Neuronal stem cell (in vitro differentiated cells): ENCODE results near the gene HTRA3.
A peak's percentile ranks its signal among the peaks of the same experiment; 100 is the strongest.

Source experiments
- DNase-seq: peaks from one replicate; pipeline ENCODE4 v3.0.0-alpha.2; 2013; ENCODE audit warnings: low spot score
- H2AFZ ChIP-seq: one replicate; pipeline ENCODE4 v1.6.1; 2013; ENCODE audit warnings: mild to moderate bottlenecking, low read length, inconsistent platforms
- H2AK5ac ChIP-seq: 2 replicates; pipeline ENCODE4 v1.6.1; 2013; ENCODE audit warnings: low read depth, mild to moderate bottlenecking, inconsistent platforms, low read length, moderate library complexity, mixed read lengths
- H2BK120ac ChIP-seq: 2 replicates; pipeline ENCODE4 v1.6.1; 2013; ENCODE audit warnings: low read depth, mild to moderate bottlenecking, inconsistent platforms, low read length, moderate library complexity, mixed read lengths
- H2BK12ac ChIP-seq: one replicate; pipeline ENCODE4 v1.6.1; 2013; ENCODE audit warnings: low read length, inconsistent platforms
- H2BK15ac ChIP-seq: 2 replicates; pipeline ENCODE4 v1.6.1; 2013; ENCODE audit warnings: mild to moderate bottlenecking, low read length, inconsistent platforms, mixed read lengths
- H2BK5ac ChIP-seq: one replicate; pipeline ENCODE4 v1.6.1; 2013; ENCODE audit warnings: inconsistent platforms, mild to moderate bottlenecking, low read length, moderate library complexity
- H3K14ac ChIP-seq: one replicate; pipeline ENCODE4 v1.6.1; 2013; ENCODE audit warnings: low read length, inconsistent platforms
- H3K18ac ChIP-seq: 2 replicates; pipeline ENCODE4 v1.6.1; 2013; ENCODE audit warnings: low read length, inconsistent platforms
- H3K23ac ChIP-seq: 2 replicates; pipeline ENCODE4 v1.6.1; 2013; ENCODE audit warnings: low read depth, mild to moderate bottlenecking, mixed read lengths, low read length, inconsistent platforms; ENCODE audit not compliant: poor library complexity
- H3K27ac ChIP-seq: replicated peaks from 3 replicates; pipeline ENCODE4 v1.5.1; 2013; ENCODE audit warnings: low read length, inconsistent platforms
- H3K27me3 ChIP-seq, 3 experiments: 2 replicates each; pipeline ENCODE4 v1.6.1; 2013; ENCODE audit warnings: low read length in 3 of 3, mild to moderate bottlenecking in 2 of 3, inconsistent platforms in 1 of 3, low read depth in 1 of 3, mixed read lengths in 1 of 3, moderate library complexity in 1 of 3; ENCODE audit not compliant: control insufficient read depth in 3 of 3, insufficient read depth in 3 of 3
- H3K36me3 ChIP-seq, 2 donors: replicated peaks in 1 of 2; 2 replicates each; pipeline ENCODE4 v1.6.1; 2013; ENCODE audit warnings: low read length in 2 of 2; ENCODE audit not compliant: control insufficient read depth in 2 of 2, insufficient read depth in 2 of 2
- H3K4ac ChIP-seq: 2 replicates; pipeline ENCODE4 v1.6.1; 2013; ENCODE audit warnings: inconsistent platforms, mild to moderate bottlenecking, low read length, moderate library complexity
- H3K4me1 ChIP-seq, 2 donors: 1 replicate in 1 of 2; 2 replicates in 1 of 2; pipeline ENCODE4 v1.6.1; 2013; ENCODE audit warnings: low read length in 2 of 2, low read depth in 1 of 2; ENCODE audit not compliant: control insufficient read depth in 2 of 2, insufficient read depth in 1 of 2
- H3K4me2 ChIP-seq: one replicate; pipeline ENCODE4 v1.6.1; 2013; ENCODE audit warnings: mild to moderate bottlenecking, low read length, inconsistent platforms; ENCODE audit not compliant: insufficient read depth, poor library complexity, severe bottlenecking
- H3K4me3 ChIP-seq, 2 donors: 2 replicates each; pipeline ENCODE4 v1.5.1; 2013; ENCODE audit warnings: low read length in 2 of 2, mild to moderate bottlenecking in 2 of 2, inconsistent platforms in 1 of 2, moderate library complexity in 1 of 2
- H3K79me1 ChIP-seq: one replicate; pipeline ENCODE4 v1.6.1; 2013; ENCODE audit warnings: low read depth, mild to moderate bottlenecking, inconsistent platforms, low read length, moderate library complexity
- H3K9ac ChIP-seq: one replicate; pipeline ENCODE4 v1.6.1; 2013; ENCODE audit warnings: mild to moderate bottlenecking, low read depth, low read length, inconsistent platforms; ENCODE audit not compliant: poor library complexity
- H3K9me3 ChIP-seq, 2 donors: replicated peaks in 1 of 2; 2 replicates each; pipeline versions ENCODE3 to v1.6.1; 2013; ENCODE audit warnings: low read length in 2 of 2, mild to moderate bottlenecking in 2 of 2, inconsistent platforms in 1 of 2, low read depth in 1 of 2, mixed read lengths in 1 of 2, moderate library complexity in 1 of 2; ENCODE audit not compliant: control insufficient read depth in 2 of 2, insufficient read depth in 1 of 2
- H4K8ac ChIP-seq: one replicate; pipeline ENCODE4 v1.6.1; 2013; ENCODE audit warnings: low read depth, mild to moderate bottlenecking, inconsistent platforms, low read length, moderate library complexity
- H4K91ac ChIP-seq: one replicate; pipeline ENCODE4 v1.6.1; 2013; ENCODE audit warnings: low read length, low read depth, mild to moderate bottlenecking, inconsistent platforms; ENCODE audit not compliant: poor library complexity
- WGBS, 2 donors: extraction: QIAGEN DNeasy Blood & Tissue Kit; methylation state at CpG; one replicate each; pipeline ENCODE4 v1.1.7; 2013; ENCODE audit warnings: missing lambda C conversion rate in 2 of 2, mixed read lengths in 1 of 2; ENCODE audit not compliant: insufficient read length in 2 of 2, insufficient replicate concordance in 1 of 2; ENCODE audit errors: extremely low coverage in 2 of 2; 5-methylcytosine and 5-hydroxymethylcytosine counted together

HTRA3 gene

DNA sequence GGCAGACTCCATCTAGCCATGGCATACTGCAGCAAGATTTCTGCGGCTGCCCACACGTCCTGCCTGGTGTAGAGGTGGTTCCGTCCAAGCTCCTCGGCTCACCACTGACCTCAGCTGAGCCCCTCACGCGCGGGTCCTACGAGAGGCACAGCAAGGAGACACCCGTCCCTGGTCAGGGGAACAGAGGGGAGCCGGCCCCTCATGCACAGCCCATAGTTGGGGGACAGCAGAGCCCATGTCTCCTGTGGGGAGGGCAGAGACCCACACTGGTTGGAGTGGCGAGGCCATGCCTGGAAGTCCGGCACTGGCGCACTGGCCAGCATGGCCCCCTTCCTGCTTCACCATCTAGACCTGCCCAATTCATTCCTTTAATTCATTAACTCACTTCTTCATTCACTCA, 80.8 kb downstream of the HTRA3 start:
- H2AK5ac ChIP-seq = no peak overlapping the region
- WGBS, 2 donors = no CpG with 5 or more reads among the region's 13 CpGs

DNA sequence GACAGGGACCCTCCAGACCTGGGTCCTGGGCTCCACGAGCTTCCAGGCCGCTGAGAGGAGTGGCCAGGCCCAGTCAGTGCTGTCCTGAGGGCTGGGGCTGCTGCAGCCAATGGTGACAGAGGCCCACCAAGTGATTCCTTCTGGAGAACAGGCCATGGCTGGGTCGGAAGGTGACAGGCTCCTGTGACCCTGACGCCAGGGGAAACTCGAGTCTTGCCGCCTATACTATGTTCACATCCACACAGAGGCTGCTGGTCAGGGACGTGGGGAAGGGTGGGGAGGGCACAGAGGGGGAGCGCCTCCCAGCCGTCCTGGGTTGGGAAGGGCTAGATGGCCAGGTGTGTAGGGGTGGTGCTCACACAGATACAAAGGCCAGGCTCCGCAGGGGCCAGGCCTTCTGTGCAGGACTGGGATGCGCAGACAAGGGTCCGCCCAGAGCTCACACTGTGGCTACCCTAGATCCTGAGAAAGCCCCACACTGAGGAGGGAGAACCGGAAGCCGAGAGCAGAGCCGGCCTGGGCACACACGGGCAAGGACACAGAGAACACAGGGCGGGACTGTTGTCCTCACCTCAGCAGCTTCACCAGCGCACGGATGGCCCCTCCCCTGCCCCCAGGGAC, 81.4 kb downstream of the HTRA3 start:
- H3K27ac ChIP-seq = no peak overlapping the region
- H3K18ac ChIP-seq = peak overlapping the region; percentile 44
- H2AFZ ChIP-seq = peak overlapping the region; percentile 10
- no peak overlapping the region for H3K4me3 ChIP-seq
- H4K91ac ChIP-seq = no peak overlapping the region
- H4K8ac ChIP-seq = no peak overlapping the region
- no peak overlapping the region for H3K14ac ChIP-seq
- H3K23ac ChIP-seq = no peak overlapping the region
- H3K4me2 ChIP-seq = no peak overlapping the region
- peak overlapping the region; percentile 86 for H2BK15ac ChIP-seq
- DNase-seq = no peak
- no peaks in the 10 kb centered on the region for H3K36me3 ChIP-seq
- no peaks in the 10 kb centered on the region for H3K79me1 ChIP-seq
- no CpG with 5 or more reads among the region's 19 CpGs for WGBS, 2 donors
- no peak overlapping the region for H2AK5ac ChIP-seq
- H3K9me3 ChIP-seq = no peaks in the 10 kb centered on the region
- H3K9ac ChIP-seq = no peak overlapping the region
- peaks cover 6 to 9% of the 10 kb centered on the region in 2 donors for H3K4me1 ChIP-seq
- no peaks in the 10 kb centered on the region for H3K27me3 ChIP-seq
- no peak overlapping the region for H3K4ac ChIP-seq
- peak overlapping the region; percentile 60 for H2BK12ac ChIP-seq
- H2BK120ac ChIP-seq = no peak overlapping the region
- H2BK5ac ChIP-seq = peak overlapping the region; percentile 47

More for the DNA sequence above, 80.8 kb downstream of the HTRA3 start:
- H3K4me2 ChIP-seq = no peak overlapping the region
- peaks cover 0 to 3% of the 10 kb centered on the region in 2 donors for H3K9me3 ChIP-seq
- H3K79me1 ChIP-seq = no peaks in the 10 kb centered on the region
- DNase-seq = no peak
- no peak overlapping the region for H2AFZ ChIP-seq
- no peak overlapping the region for H2BK12ac ChIP-seq
- H3K27ac ChIP-seq = no peak overlapping the region
- peaks cover 6% of the 10 kb centered on the region in 2 donors for H3K4me1 ChIP-seq
- H2BK15ac ChIP-seq = peak overlapping the region; percentile 86
- no peaks in the 10 kb centered on the region for H3K27me3 ChIP-seq
- H3K23ac ChIP-seq = peak overlapping the region; percentile 67
- peak overlapping the region; percentile 51 for H3K9ac ChIP-seq
- H3K4ac ChIP-seq = no peak overlapping the region
- H4K91ac ChIP-seq = no peak overlapping the region
- no peaks in the 10 kb centered on the region for H3K36me3 ChIP-seq
- H2BK5ac ChIP-seq = peak overlapping the region; percentile 47
- no peak overlapping the region for H4K8ac ChIP-seq
- peak overlapping the region; percentile 88 for H3K18ac ChIP-seq
- peak overlapping the region in 1 of 2 donors; percentile 28 for H3K4me3 ChIP-seq
- no peak overlapping the region for H3K14ac ChIP-seq
- H2BK120ac ChIP-seq = no peak overlapping the region

DNA sequence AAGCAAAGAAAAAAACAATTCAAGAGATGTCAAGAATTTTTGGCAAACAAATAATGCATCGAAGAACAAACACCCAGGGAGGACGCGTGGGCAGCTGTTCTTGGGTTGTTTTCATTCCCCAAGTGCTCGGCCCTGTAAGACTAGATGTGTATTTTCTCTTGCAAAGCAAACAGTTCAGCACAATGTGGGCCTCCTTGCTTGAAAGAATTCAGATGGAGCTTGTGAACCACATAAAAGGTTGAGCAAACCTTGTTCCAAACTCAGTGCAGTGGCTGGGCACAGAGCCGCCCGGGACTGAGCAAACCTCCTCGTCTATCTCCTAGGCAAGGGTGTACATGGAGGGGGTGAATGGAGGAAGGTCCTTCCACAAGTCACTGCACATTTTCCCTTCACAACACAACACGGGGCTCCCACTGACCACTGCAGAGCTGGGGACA, 82.4 kb downstream of the HTRA3 start:
- no peak overlapping the region for H3K4me3 ChIP-seq
- H3K4ac ChIP-seq = no peak overlapping the region
- H3K9me3 ChIP-seq = no peaks in the 10 kb centered on the region
- no peak overlapping the region for H3K23ac ChIP-seq
- no peak overlapping the region for H2BK15ac ChIP-seq
- H3K9ac ChIP-seq = no peak overlapping the region
- H2BK120ac ChIP-seq = no peak overlapping the region
- no peak overlapping the region for H3K14ac ChIP-seq
- H3K18ac ChIP-seq = peak overlapping the region; percentile 44
- H3K4me2 ChIP-seq = no peak overlapping the region
- no peak overlapping the region for H2BK12ac ChIP-seq
- peak overlapping the region; percentile 60 for H2AK5ac ChIP-seq
- no peak overlapping the region for H2BK5ac ChIP-seq
- H3K27me3 ChIP-seq = no peaks in the 10 kb centered on the region
- no peak overlapping the region for H4K8ac ChIP-seq
- no peaks in the 10 kb centered on the region for H3K36me3 ChIP-seq
- no CpG with 5 or more reads among the region's 8 CpGs for WGBS, 2 donors
- DNase-seq = no peak
- peaks cover 6 to 9% of the 10 kb centered on the region in 2 donors for H3K4me1 ChIP-seq
- no peak overlapping the region for H4K91ac ChIP-seq
- H3K79me1 ChIP-seq = no peaks in the 10 kb centered on the region
- peak overlapping the region; percentile 46 for H2AFZ ChIP-seq
- H3K27ac ChIP-seq = no peak overlapping the region

DNA sequence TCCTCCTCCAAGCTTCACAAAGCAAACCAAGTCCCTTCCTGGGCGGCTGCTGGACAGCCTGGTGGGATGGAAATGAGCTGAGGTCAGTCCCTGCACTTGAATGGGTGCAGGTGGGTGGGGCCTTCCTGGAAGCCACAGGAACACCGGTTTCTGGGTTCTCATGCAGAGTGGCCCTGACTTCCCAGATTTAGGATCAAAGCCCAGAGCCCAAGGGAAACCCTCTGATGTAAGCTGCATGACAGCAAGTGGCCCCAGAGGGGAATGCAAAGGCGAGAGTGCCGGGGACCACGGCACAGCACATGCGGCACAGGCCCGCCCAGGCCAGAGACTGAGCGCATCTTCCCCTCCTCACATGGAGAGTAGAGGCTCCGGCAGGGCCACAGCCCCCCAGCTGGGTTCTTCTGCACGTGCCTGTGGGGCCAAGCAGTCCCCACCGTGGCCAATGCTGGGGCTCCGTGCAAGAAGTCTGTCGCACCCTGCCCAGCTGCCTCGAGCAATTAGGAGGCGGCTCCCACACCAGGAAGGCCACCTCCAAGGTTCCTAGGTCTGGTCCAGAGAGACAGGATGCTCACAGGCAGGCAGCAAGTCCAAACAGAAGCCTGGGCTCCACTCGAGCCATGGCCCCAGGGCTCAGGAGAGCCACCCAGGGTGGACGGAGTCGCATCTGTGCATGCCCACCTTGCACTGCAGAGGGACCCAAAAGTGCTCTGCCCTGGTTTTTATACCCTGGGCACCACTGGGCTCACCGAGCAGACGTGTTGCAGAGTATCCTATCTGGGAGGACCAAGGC, 83.0 kb downstream of the HTRA3 start:
- Histone ChIP-seq H3K9ac (no peak overlapping the region), H3K14ac (no peak overlapping the region), H3K4me1 (peaks cover 6 to 10% of the 10 kb centered on the region in 2 donors), H3K4me3 (no peak overlapping the region), H3K9me3 (no peaks in the 10 kb centered on the region), H3K4me2 (no peak overlapping the region), H2AK5ac (peak overlapping the region; percentile 60), H3K18ac (peak overlapping the region; percentile 70), H2BK15ac (no peak overlapping the region), H3K23ac (peak overlapping the region; percentile 12), H2AFZ (peak overlapping the region; percentile 46), H3K36me3 (no peaks in the 10 kb centered on the region), H3K27ac (no peak overlapping the region), H4K91ac (no peak overlapping the region), H4K8ac (no peak overlapping the region), H3K79me1 (no peaks in the 10 kb centered on the region), H2BK120ac (peak overlapping the region; percentile 24), H2BK5ac (peak overlapping the region; percentile 4), H2BK12ac (no peak overlapping the region), H3K4ac (no peak overlapping the region), H3K27me3 (no peaks in the 10 kb centered on the region)
- no CpG with 5 or more reads among the region's 20 CpGs for WGBS, 2 donors
- no peak for DNase-seq
